AG20443 (cell line): Measurements from ENCODE around the gene SMCR8.
A peak's percentile ranks its signal among the peaks of the same experiment; 100 is the strongest.
"Not testable (repeated sequence)": the region's sequence is repeated elsewhere in the genome, so short reads cannot be mapped to it uniquely, and the experiment has no call there.

Experiments used
- DNase-seq: peaks from one replicate; pipeline ENCODE4 v3.0.0; 2012; ENCODE audit warnings: low spot score, mixed read lengths

SMCR8 gene

GRCh38 chr17:18318771-18319450 lies 3.8 kb downstream of the SMCR8 start:
- DNase-seq, result no peak

GRCh38 chr17:18319604-18320256 lies 4.6 kb downstream of the SMCR8 start:
- peak; percentile 70 for DNase-seq

- no peak for DNase-seq
Observed at GRCh38 chr17:18320301-18320700, 5.2 kb downstream of the SMCR8 start.

- no peak for DNase-seq
Observed at GRCh38 chr17:18321309-18321708, 6.2 kb downstream of the SMCR8 start.

GRCh38 chr17:18322522-18322921 lies 7.4 kb downstream of the SMCR8 start:
- no peak for DNase-seq

GRCh38 chr17:18323007-18323406 lies 7.9 kb downstream of the SMCR8 start:
- DNase-seq, result peak; percentile 37

GRCh38 chr17:18323507-18324139 lies 8.5 kb downstream of the SMCR8 start:
- DNase-seq, result no peak

GRCh38 chr17:18324140-18325050 lies 9.3 kb downstream of the SMCR8 start:
- DNase-seq, result no peak

GRCh38 chr17:18326039-18326438 lies 10.9 kb downstream of the SMCR8 start:
- no peak for DNase-seq

GRCh38 chr17:18326572-18326971 lies 11.5 kb downstream of the SMCR8 start:
- no peak for DNase-seq

GRCh38 chr17:18327093-18327492 lies 12.0 kb downstream of the SMCR8 start:
- DNase-seq, result no peak

- DNase-seq, result no peak
Observed at GRCh38 chr17:18327556-18327955, 12.5 kb downstream of the SMCR8 start.

- DNase-seq, result no peak
Observed at GRCh38 chr17:18328643-18329204, 13.6 kb downstream of the SMCR8 start.

GRCh38 chr17:18331879-18332278 lies 16.8 kb downstream of the SMCR8 start:
- no peak for DNase-seq

- DNase-seq, result no peak
Observed at GRCh38 chr17:18332909-18333489, 17.9 kb downstream of the SMCR8 start.

- not testable (repeated sequence) for DNase-seq
Observed at GRCh38 chr17:18338158-18338557, 23.1 kb downstream of the SMCR8 start.

- DNase-seq, result no peak
Observed at GRCh38 chr17:18339933-18340332, 24.8 kb downstream of the SMCR8 start.

GRCh38 chr17:18344021-18344420 lies 28.9 kb downstream of the SMCR8 start:
- no peak for DNase-seq

GRCh38 chr17:18353541-18353940 lies 38.4 kb downstream of the SMCR8 start:
- DNase-seq, result no peak

- DNase-seq, result peak; percentile 32
Observed at GRCh38 chr17:18356624-18357023, 41.5 kb downstream of the SMCR8 start.

GRCh38 chr17:18360518-18360917 lies 45.4 kb downstream of the SMCR8 start:
- DNase-seq, result no peak
